ENCODE measurements around the gene KLHL10. TPM values are rescaled to one million over a fixed set of nuclear protein-coding genes. Genes with fewer than 3 reads are reported as not detected.

The KLHL10 gene
- total RNA-seq, 1 donor from 2014 or later, result 0.50 TPM

DNA sequence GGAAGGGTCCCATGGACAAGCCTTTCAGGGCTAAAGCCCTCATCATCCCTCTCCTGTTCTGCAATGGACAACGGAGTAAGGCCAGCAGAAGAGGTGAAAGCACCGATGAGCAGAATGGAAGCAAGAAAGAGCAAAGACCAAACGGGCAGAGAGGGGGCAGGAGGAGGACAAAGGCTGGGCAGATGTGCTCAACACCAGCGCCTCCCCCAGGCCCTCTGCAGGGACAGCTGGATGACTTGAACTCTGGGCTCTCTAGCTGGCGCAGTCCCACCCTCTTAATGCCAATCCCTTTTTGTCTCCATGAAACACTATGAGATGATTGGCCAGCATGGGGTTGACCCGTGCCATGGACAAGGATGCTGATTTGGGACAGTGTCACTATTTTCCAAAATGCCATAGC, 59.1 kb downstream of the KLHL10 start:
- no peak overlapping the region for H3K27ac ChIP-seq
- no peaks in the 10 kb centered on the region for H3K4me1 ChIP-seq
- intact Hi-C loops (cut with DNase I), result no loop called here
- TF ChIP-seq, protein P1, sequence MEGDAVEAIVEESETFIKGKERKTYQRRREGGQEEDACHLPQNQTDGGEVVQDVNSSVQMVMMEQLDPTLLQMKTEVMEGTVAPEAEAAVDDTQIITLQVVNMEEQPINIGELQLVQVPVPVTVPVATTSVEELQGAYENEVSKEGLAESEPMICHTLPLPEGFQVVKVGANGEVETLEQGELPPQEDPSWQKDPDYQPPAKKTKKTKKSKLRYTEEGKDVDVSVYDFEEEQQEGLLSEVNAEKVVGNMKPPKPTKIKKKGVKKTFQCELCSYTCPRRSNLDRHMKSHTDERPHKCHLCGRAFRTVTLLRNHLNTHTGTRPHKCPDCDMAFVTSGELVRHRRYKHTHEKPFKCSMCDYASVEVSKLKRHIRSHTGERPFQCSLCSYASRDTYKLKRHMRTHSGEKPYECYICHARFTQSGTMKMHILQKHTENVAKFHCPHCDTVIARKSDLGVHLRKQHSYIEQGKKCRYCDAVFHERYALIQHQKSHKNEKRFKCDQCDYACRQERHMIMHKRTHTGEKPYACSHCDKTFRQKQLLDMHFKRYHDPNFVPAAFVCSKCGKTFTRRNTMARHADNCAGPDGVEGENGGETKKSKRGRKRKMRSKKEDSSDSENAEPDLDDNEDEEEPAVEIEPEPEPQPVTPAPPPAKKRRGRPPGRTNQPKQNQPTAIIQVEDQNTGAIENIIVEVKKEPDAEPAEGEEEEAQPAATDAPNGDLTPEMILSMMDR (IDR thresholded peaks at IDR 0.05), result no peak
- no peak for DNase-seq
- no peak for ATAC-seq
- H3K27me3 ChIP-seq (ENCODE audit: low read depth), result no peaks in the 10 kb centered on the region
- H3K9me3 ChIP-seq, result no peaks in the 10 kb centered on the region
- no peak overlapping the region for H3K4me3 ChIP-seq
- H3K36me3 ChIP-seq, result peaks cover 97% of the 10 kb centered on the region

Other genes with a start within 250 kb of the KLHL10 start
- not detected for gene KRT16, start 225.1 kb upstream of the KLHL10 start, total RNA-seq
- 2.6 TPM for gene KRT17, start 213.2 kb upstream of the KLHL10 start, total RNA-seq
- 943 TPM for gene EIF1, start 148.9 kb upstream of the KLHL10 start, total RNA-seq
- gene GAST, start 125.5 kb upstream of the KLHL10 start, total RNA-seq, result not detected
- 0.62 TPM for gene HAP1, start 103.2 kb upstream of the KLHL10 start, total RNA-seq
- gene JUP, start 51.1 kb upstream of the KLHL10 start, total RNA-seq, result 92.5 TPM
- gene P3H4, start 25.9 kb upstream of the KLHL10 start, total RNA-seq, result 9.2 TPM
- gene FKBP10, start 24.8 kb upstream of the KLHL10 start, total RNA-seq, result 27.4 TPM
- gene NT5C3B, start 1.6 kb upstream of the KLHL10 start, total RNA-seq, result 32.0 TPM
- gene KLHL11, start 27.6 kb downstream of the KLHL10 start, total RNA-seq, result 12.3 TPM
- 105 TPM for gene ACLY, start 81.1 kb downstream of the KLHL10 start, total RNA-seq
- 5.4 TPM for gene ODAD4, start 92.8 kb downstream of the KLHL10 start, total RNA-seq
- 46.3 TPM for gene CNP, start 129.0 kb downstream of the KLHL10 start, total RNA-seq
- gene DNAJC7, start 179.6 kb downstream of the KLHL10 start, total RNA-seq, result 82.0 TPM
- 27.1 TPM for gene NKIRAS2, start 182.3 kb downstream of the KLHL10 start, total RNA-seq
- 0.89 TPM for gene C17orf113, start 212.8 kb downstream of the KLHL10 start, total RNA-seq